ENCODE measurements around the gene SNU13. TPM values are rescaled to one million over a fixed set of nuclear protein-coding genes. Genes with fewer than 3 reads are reported as not detected.
A peak's percentile ranks its signal among the peaks of the same experiment; 100 is the strongest.
"Not testable (repeated sequence)": the region's sequence is repeated elsewhere in the genome, so short reads cannot be mapped to it uniquely, and the experiment has no call there.

The SNU13 gene
- total RNA-seq (99.8 TPM), polyA plus RNA-seq (ENCODE audit: insufficient read depth in 1 of 8, insufficient read length in 8 of 8, low replicate concordance in 1 of 8) (100 to 1,000 TPM; 110 to 130 (median 116) TPM)
- long read RNA-seq, donor 1, transcript SNU13-201 (3 exons, 877 nt): minor isoform, 5 of 32 reads
- long read RNA-seq, donor 1, transcript SNU13-202 (3 exons, 1,503 nt): major isoform, 27 of 32 reads
- long read RNA-seq, donor 1, partial matches to known transcripts: 0 of 32 reads
- long read RNA-seq, donor 1, other reads (novel, unspliced or antisense): 0 of 32 reads
- long read RNA-seq, donor 2, transcript SNU13-202 (3 exons, 1,503 nt): major isoform, 13 of 15 reads
- long read RNA-seq, donor 2, partial matches to known transcripts: 0 of 15 reads
- long read RNA-seq, donor 2, other reads (novel, unspliced or antisense): 0 of 15 reads
- long read RNA-seq, donor 3, transcript SNU13-201 (3 exons, 877 nt): minor isoform, 17 of 64 reads
- long read RNA-seq, donor 3, transcript SNU13-202 (3 exons, 1,503 nt): major isoform, 40 of 64 reads
- long read RNA-seq, donor 3, partial matches to known transcripts: 7 of 64 reads
- long read RNA-seq, donor 3, other reads (novel, unspliced or antisense): 0 of 64 reads
- long read RNA-seq, donor 4, transcript SNU13-201 (3 exons, 877 nt): minor isoform, 10 of 50 reads
- long read RNA-seq, donor 4, transcript SNU13-202 (3 exons, 1,503 nt): major isoform, 27 of 50 reads
- long read RNA-seq, donor 4, partial matches to known transcripts: 13 of 50 reads
- long read RNA-seq, donor 4, other reads (novel, unspliced or antisense): 0 of 50 reads
- long read RNA-seq, donor 5, transcript SNU13-202 (3 exons, 1,503 nt): major isoform, 142 of 185 reads
- long read RNA-seq, donor 5, transcript SNU13-201 (3 exons, 877 nt): minor isoform, 29 of 185 reads
- long read RNA-seq, donor 5, partial matches to known transcripts: 12 of 185 reads
- long read RNA-seq, donor 5, other reads (novel, unspliced or antisense): 0 of 185 reads
- long read RNA-seq, donor 6, transcript SNU13-201 (3 exons, 877 nt): minor isoform, 34 of 157 reads
- long read RNA-seq, donor 6, transcript SNU13-202 (3 exons, 1,503 nt): major isoform, 100 of 157 reads
- long read RNA-seq, donor 6, partial matches to known transcripts: 20 of 157 reads
- long read RNA-seq, donor 6, other reads (novel, unspliced or antisense): 0 of 157 reads
- long read RNA-seq, donor 7, transcript SNU13-202 (3 exons, 1,503 nt): major isoform, 101 of 161 reads
- long read RNA-seq, donor 7, transcript SNU13-201 (3 exons, 877 nt): minor isoform, 25 of 161 reads
- long read RNA-seq, donor 7, partial matches to known transcripts: 33 of 161 reads
- long read RNA-seq, donor 7, other reads (novel, unspliced or antisense): 0 of 161 reads
- long read RNA-seq, donor 8, transcript SNU13-201 (3 exons, 877 nt): minor isoform, 19 of 90 reads
- long read RNA-seq, donor 8, transcript SNU13-202 (3 exons, 1,503 nt): major isoform, 61 of 90 reads
- long read RNA-seq, donor 8, partial matches to known transcripts: 7 of 90 reads
- long read RNA-seq, donor 8, other reads (novel, unspliced or antisense): 0 of 90 reads
- long read RNA-seq, donor 9, transcript SNU13-202 (3 exons, 1,503 nt): major isoform, 61 of 88 reads
- long read RNA-seq, donor 9, transcript SNU13-201 (3 exons, 877 nt): minor isoform, 17 of 88 reads
- long read RNA-seq, donor 9, partial matches to known transcripts: 9 of 88 reads
- long read RNA-seq, donor 9, other reads (novel, unspliced or antisense): 0 of 88 reads
- long read RNA-seq, donor 10, transcript SNU13-202 (3 exons, 1,503 nt): major isoform, 71 of 121 reads
- long read RNA-seq, donor 10, transcript SNU13-201 (3 exons, 877 nt): minor isoform, 33 of 121 reads
- long read RNA-seq, donor 10, partial matches to known transcripts: 15 of 121 reads
- long read RNA-seq, donor 10, other reads (novel, unspliced or antisense): 0 of 121 reads
- long read RNA-seq, donor 11, transcript SNU13-201 (3 exons, 877 nt): minor isoform, 13 of 100 reads
- long read RNA-seq, donor 11, transcript SNU13-202 (3 exons, 1,503 nt): major isoform, 71 of 100 reads
- long read RNA-seq, donor 11, partial matches to known transcripts: 12 of 100 reads
- long read RNA-seq, donor 11, other reads (novel, unspliced or antisense): 0 of 100 reads

- H3K27ac ChIP-seq (ENCODE audit: low read length): peak within 1 kb of the TSS; percentile 94
- peak; percentile 98 for DNase-seq
- H3K4me3 ChIP-seq (ENCODE audit: low read length): peak within 1 kb of the TSS; percentile 57
- WGBS (ENCODE audit: insufficient coverage): under 1% methylated on average over 55 of the region's 62 CpGs
- no peaks in the 10 kb centered on the region for H3K27me3 ChIP-seq (ENCODE audit: control insufficient read depth, insufficient read depth, low read length)
- no peaks in the 10 kb centered on the region for H3K9me3 ChIP-seq (replicated peaks; ENCODE audit: control insufficient read depth, low read depth, low read length)
- H3K4me1 ChIP-seq (ENCODE audit: control insufficient read depth, insufficient read depth, low read length): peaks cover 5% of the 10 kb centered on the region
- H3K36me3 ChIP-seq (ENCODE audit: control insufficient read depth, insufficient read depth, low read length): peaks cover 4% of the 10 kb centered on the region
These were observed at the start of gene SNU13 for GRCh38 chr22:41688365-41689211. SNU13 (minus strand) TSS chr22:41688867; CDS start chr22:41688796, 71 bp downstream.

- not testable (repeated sequence) for H3K27me3 ChIP-seq (ENCODE audit: control insufficient read depth, insufficient read depth, low read length); H3K27ac ChIP-seq (ENCODE audit: low read length); H3K4me1 ChIP-seq (ENCODE audit: control insufficient read depth, insufficient read depth, low read length); H3K4me3 ChIP-seq (ENCODE audit: low read length); DNase-seq; H3K36me3 ChIP-seq (ENCODE audit: control insufficient read depth, insufficient read depth, low read length); H3K9me3 ChIP-seq (replicated peaks; ENCODE audit: control insufficient read depth, low read depth, low read length)
- 100% methylated on average over 3 of the region's 4 CpGs for WGBS (ENCODE audit: insufficient coverage)
These were observed 44.6 kb upstream of the SNU13 start for GRCh38 chr22:41733241-41733640.

- no peak overlapping the region for H3K27ac ChIP-seq (ENCODE audit: low read length)
- H3K27me3 ChIP-seq (ENCODE audit: control insufficient read depth, insufficient read depth, low read length): no peaks in the 10 kb centered on the region
- H3K4me3 ChIP-seq (ENCODE audit: low read length): no peak overlapping the region
- 84% methylated on average over 2 of the region's 7 CpGs for WGBS (ENCODE audit: insufficient coverage)
- H3K9me3 ChIP-seq (replicated peaks; ENCODE audit: control insufficient read depth, low read depth, low read length): no peaks in the 10 kb centered on the region
- no peak for DNase-seq
- H3K4me1 ChIP-seq (ENCODE audit: control insufficient read depth, insufficient read depth, low read length): no peaks in the 10 kb centered on the region
- H3K36me3 ChIP-seq (ENCODE audit: control insufficient read depth, insufficient read depth, low read length): no peaks in the 10 kb centered on the region
These were observed 43.6 kb upstream of the SNU13 start for GRCh38 chr22:41732096-41732772.

GRCh38 chr22:41731609-41732008 lies 42.9 kb upstream of the SNU13 start:
- H3K27me3 ChIP-seq (ENCODE audit: control insufficient read depth, insufficient read depth, low read length): no peaks in the 10 kb centered on the region
- no peak for DNase-seq
- H3K4me3 ChIP-seq (ENCODE audit: low read length): no peak overlapping the region
- no peaks in the 10 kb centered on the region for H3K9me3 ChIP-seq (replicated peaks; ENCODE audit: control insufficient read depth, low read depth, low read length)
- no peaks in the 10 kb centered on the region for H3K4me1 ChIP-seq (ENCODE audit: control insufficient read depth, insufficient read depth, low read length)
- no peak overlapping the region for H3K27ac ChIP-seq (ENCODE audit: low read length)
- H3K36me3 ChIP-seq (ENCODE audit: control insufficient read depth, insufficient read depth, low read length): no peaks in the 10 kb centered on the region
- WGBS (ENCODE audit: insufficient coverage): no CpG with 5 or more reads among the region's 2 CpGs

GRCh38 chr22:41725510-41726110 lies 36.9 kb upstream of the SNU13 start:
- DNase-seq: no peak
- H3K4me3 ChIP-seq (ENCODE audit: low read length): no peak overlapping the region
- no peak overlapping the region for H3K27ac ChIP-seq (ENCODE audit: low read length)
- no peaks in the 10 kb centered on the region for H3K9me3 ChIP-seq (replicated peaks; ENCODE audit: control insufficient read depth, low read depth, low read length)
- no peaks in the 10 kb centered on the region for H3K4me1 ChIP-seq (ENCODE audit: control insufficient read depth, insufficient read depth, low read length)
- whole genome bisulfite sequencing (ENCODE audit: insufficient coverage): no CpG with 5 or more reads among the region's 9 CpGs
- H3K36me3 ChIP-seq (ENCODE audit: control insufficient read depth, insufficient read depth, low read length): no peaks in the 10 kb centered on the region
- no peaks in the 10 kb centered on the region for H3K27me3 ChIP-seq (ENCODE audit: control insufficient read depth, insufficient read depth, low read length)

GRCh38 chr22:41722496-41722895 lies 33.8 kb upstream of the SNU13 start:
- no peak for DNase-seq
- Histone ChIP-seq H3K9me3 (replicated peaks; ENCODE audit: control insufficient read depth, low read depth, low read length) (no peaks in the 10 kb centered on the region), H3K27ac (ENCODE audit: low read length) (no peak overlapping the region), H3K4me1 (ENCODE audit: control insufficient read depth, insufficient read depth, low read length) (no peaks in the 10 kb centered on the region), H3K36me3 (ENCODE audit: control insufficient read depth, insufficient read depth, low read length) (no peaks in the 10 kb centered on the region), H3K4me3 (ENCODE audit: low read length) (no peak overlapping the region), H3K27me3 (ENCODE audit: control insufficient read depth, insufficient read depth, low read length) (no peaks in the 10 kb centered on the region)
- WGBS (ENCODE audit: insufficient coverage): no CpG with 5 or more reads among the region's 1 CpG

GRCh38 chr22:41713004-41713403 lies 24.3 kb upstream of the SNU13 start:
- no peak for DNase-seq
- no peaks in the 10 kb centered on the region for H3K9me3 ChIP-seq (replicated peaks; ENCODE audit: control insufficient read depth, low read depth, low read length)
- WGBS (ENCODE audit: insufficient coverage): 100% methylated on average over 2 of the region's 9 CpGs
- H3K4me3 ChIP-seq (ENCODE audit: low read length): no peak overlapping the region
- H3K27me3 ChIP-seq (ENCODE audit: control insufficient read depth, insufficient read depth, low read length): peaks cover 2% of the 10 kb centered on the region
- no peaks in the 10 kb centered on the region for H3K36me3 ChIP-seq (ENCODE audit: control insufficient read depth, insufficient read depth, low read length)
- H3K27ac ChIP-seq (ENCODE audit: low read length): no peak overlapping the region
- H3K4me1 ChIP-seq (ENCODE audit: control insufficient read depth, insufficient read depth, low read length): no peaks in the 10 kb centered on the region

GRCh38 chr22:41709341-41709740 lies 20.7 kb upstream of the SNU13 start:
- Histone ChIP-seq H3K27ac (ENCODE audit: low read length) (no peak overlapping the region), H3K27me3 (ENCODE audit: control insufficient read depth, insufficient read depth, low read length) (peaks cover 2% of the 10 kb centered on the region), H3K4me3 (ENCODE audit: low read length) (no peak overlapping the region), H3K9me3 (replicated peaks; ENCODE audit: control insufficient read depth, low read depth, low read length) (no peaks in the 10 kb centered on the region), H3K36me3 (ENCODE audit: control insufficient read depth, insufficient read depth, low read length) (no peaks in the 10 kb centered on the region), H3K4me1 (ENCODE audit: control insufficient read depth, insufficient read depth, low read length) (no peaks in the 10 kb centered on the region)
- DNase-seq: no peak
- WGBS (ENCODE audit: insufficient coverage): 88% methylated on average over 5 of the region's 10 CpGs
